HEK293T (cell line): ENCODE data around the gene KAT6B.

Experiments used
- BHLHE40 ChIP-seq: fragments of 450-650 bp; IDR thresholded peaks from 2 replicates; pipeline ENCODE4 v1.6.1; 2016; ENCODE audit warnings: mild to moderate bottlenecking, moderate library complexity, borderline replicate concordance
- CTBP1 ChIP-seq: fragments of 450-650 bp; IDR thresholded peaks from 2 replicates; pipeline ENCODE4 v1.6.1; 2016; ENCODE audit warnings: borderline replicate concordance
- ELF4 ChIP-seq: fragments of 450-650 bp; IDR thresholded peaks from 2 replicates; pipeline ENCODE4 v1.6.1; 2017; ENCODE audit warnings: antibody characterized with exemption
- FOXK2 ChIP-seq: fragments of 450-650 bp; IDR thresholded peaks from 2 replicates; pipeline ENCODE4 v1.6.1; 2016; ENCODE audit warnings: mild to moderate bottlenecking
- FOXM1 ChIP-seq: fragments of 450-650 bp; IDR thresholded peaks from 2 replicates; pipeline ENCODE4 v1.6.1; 2017; ENCODE audit warnings: mild to moderate bottlenecking, borderline replicate concordance
- SP1 ChIP-seq: fragments of 450-650 bp; IDR thresholded peaks from 2 replicates; pipeline ENCODE4 v1.6.1; 2017
- ZNF384 ChIP-seq: fragments of 450-650 bp; IDR thresholded peaks from 2 replicates; pipeline ENCODE4 v1.6.1; 2016
- TF ChIP-seq, protein P1 (sequence below): fragments of 450-650 bp; IDR thresholded peaks from 2 replicates; pipeline ENCODE4 v1.6.1; 2016

DNA sequence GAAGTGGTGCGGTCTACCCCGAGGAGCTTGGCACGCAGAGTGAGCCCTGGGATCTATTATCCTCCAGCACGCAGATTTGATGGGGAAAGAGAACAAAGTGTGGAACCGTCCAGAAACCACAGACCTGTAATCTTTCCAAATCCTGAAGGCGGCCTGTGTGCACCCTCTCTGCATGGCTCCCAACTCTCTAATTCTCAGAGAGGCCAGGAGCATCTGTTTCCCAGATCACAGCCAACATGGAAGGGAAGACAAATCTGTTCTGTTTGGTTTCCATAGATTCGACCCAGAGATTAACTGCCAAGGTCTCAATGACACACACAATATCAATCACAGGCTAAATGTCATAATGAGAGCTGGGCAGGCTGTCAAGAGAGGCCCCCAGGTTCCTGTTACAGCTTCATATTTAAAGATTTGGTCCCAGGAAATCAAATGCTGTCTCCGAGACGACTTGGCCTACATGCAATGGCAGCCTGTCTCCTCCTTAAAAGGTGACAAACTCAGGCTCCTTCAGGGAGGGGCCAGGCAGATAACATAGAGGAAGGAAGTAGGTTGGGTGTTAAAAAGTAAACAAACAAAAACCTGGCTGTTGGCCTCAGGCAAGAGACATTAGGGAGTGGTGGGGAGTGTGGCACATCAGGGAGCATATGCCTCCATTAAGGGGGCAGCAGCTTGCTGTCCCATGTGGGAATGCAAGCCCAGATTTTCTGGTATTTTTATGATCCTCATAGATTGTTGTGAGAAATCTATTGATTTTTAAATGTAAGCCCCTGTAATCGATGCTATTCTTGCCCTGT, 236.3 kb downstream of the KAT6B start:
- TF ChIP-seq CTBP1 (no peak), SP1 (no peak), ZNF384 (no peak), FOXM1 (no peak), BHLHE40 (no peak), ELF4 (no peak), FOXK2 (no peak)
- TF ChIP-seq, protein P1, sequence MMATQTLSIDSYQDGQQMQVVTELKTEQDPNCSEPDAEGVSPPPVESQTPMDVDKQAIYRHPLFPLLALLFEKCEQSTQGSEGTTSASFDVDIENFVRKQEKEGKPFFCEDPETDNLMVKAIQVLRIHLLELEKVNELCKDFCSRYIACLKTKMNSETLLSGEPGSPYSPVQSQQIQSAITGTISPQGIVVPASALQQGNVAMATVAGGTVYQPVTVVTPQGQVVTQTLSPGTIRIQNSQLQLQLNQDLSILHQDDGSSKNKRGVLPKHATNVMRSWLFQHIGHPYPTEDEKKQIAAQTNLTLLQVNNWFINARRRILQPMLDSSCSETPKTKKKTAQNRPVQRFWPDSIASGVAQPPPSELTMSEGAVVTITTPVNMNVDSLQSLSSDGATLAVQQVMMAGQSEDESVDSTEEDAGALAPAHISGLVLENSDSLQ = no peak
